OCI-LY1 (cell line): Measurements from ENCODE around the gene DYNLRB1.

Experiments used
- EZH2 ChIP-seq: fragments of 200-600 bp; sonication (generic), shearing (Covaris generic); IDR thresholded peaks from 2 replicates; pipeline ENCODE4 v1.8.0; 2017; ENCODE audit warnings: borderline replicate concordance, mixed run types, mild to moderate bottlenecking, antibody characterized with exemption, low read length, moderate library complexity, mixed read lengths
- TF ChIP-seq, protein P1 (sequence below): fragments of 200-600 bp; sonication (generic), shearing (Covaris generic); IDR thresholded peaks from 2 replicates; pipeline ENCODE4 v1.5.1; 2017; ENCODE audit warnings: mild to moderate bottlenecking, antibody characterized with exemption, low read length, moderate library complexity, mixed read lengths

DNA sequence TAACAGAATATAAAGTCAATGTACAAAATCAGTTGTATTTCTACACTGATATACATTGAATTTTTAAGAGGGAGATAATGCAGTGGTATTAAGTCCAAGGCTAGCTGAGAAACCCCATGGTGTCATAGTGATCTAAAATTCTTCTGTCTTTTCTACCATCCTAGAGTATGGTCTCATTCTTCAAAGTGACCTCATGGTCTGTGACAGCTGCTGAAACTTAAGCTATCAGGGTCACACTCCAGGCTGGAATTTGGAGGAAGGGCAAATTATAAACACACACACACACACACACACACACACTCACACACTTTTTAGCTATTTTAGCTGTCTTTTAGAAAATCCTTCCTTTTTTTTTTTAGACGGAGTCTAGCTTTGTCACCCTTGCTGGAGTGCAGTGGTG, 47.3 kb upstream of the DYNLRB1 start:
- TF ChIP-seq, protein P1, sequence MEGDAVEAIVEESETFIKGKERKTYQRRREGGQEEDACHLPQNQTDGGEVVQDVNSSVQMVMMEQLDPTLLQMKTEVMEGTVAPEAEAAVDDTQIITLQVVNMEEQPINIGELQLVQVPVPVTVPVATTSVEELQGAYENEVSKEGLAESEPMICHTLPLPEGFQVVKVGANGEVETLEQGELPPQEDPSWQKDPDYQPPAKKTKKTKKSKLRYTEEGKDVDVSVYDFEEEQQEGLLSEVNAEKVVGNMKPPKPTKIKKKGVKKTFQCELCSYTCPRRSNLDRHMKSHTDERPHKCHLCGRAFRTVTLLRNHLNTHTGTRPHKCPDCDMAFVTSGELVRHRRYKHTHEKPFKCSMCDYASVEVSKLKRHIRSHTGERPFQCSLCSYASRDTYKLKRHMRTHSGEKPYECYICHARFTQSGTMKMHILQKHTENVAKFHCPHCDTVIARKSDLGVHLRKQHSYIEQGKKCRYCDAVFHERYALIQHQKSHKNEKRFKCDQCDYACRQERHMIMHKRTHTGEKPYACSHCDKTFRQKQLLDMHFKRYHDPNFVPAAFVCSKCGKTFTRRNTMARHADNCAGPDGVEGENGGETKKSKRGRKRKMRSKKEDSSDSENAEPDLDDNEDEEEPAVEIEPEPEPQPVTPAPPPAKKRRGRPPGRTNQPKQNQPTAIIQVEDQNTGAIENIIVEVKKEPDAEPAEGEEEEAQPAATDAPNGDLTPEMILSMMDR: no peak
- no peak for TF ChIP-seq EZH2
